KMS-11 (cell line): Measurements from ENCODE around the gene EGFL7.

Experiments used
- H2AFZ ChIP-seq: fragments of 200-600 bp; sonication (generic); 2 replicates; pipeline ENCODE4 v1.6.1; 2016; ENCODE audit warnings: antibody characterized with exemption, mixed run types, low read depth
- H3K27ac ChIP-seq: fragments of 200-600 bp; sonication (generic); 2 replicates; pipeline ENCODE4 v1.6.1; 2016; ENCODE audit warnings: mild to moderate bottlenecking, mixed run types
- H3K27me3 ChIP-seq: fragments of 200-600 bp; sonication (generic); 2 replicates; pipeline ENCODE4 v1.6.1; 2017; ENCODE audit warnings: mild to moderate bottlenecking, low read depth, mixed run types, moderate library complexity; ENCODE audit not compliant: insufficient read depth
- H3K36me3 ChIP-seq: fragments of 200-600 bp; sonication (generic); 2 replicates; pipeline ENCODE4 v1.6.1; 2017; ENCODE audit warnings: mild to moderate bottlenecking, mixed run types; ENCODE audit not compliant: insufficient read depth
- H3K4me1 ChIP-seq: fragments of 200-600 bp; sonication (generic); 2 replicates; pipeline ENCODE4 v1.6.1; 2016; ENCODE audit warnings: mild to moderate bottlenecking, low read depth, mixed run types; ENCODE audit not compliant: poor library complexity, severe bottlenecking
- H3K4me2 ChIP-seq: fragments of 200-600 bp; sonication (generic); 2 replicates; pipeline ENCODE4 v1.7.0; 2016; ENCODE audit warnings: mild to moderate bottlenecking, mixed run types
- H3K4me3 ChIP-seq: fragments of 200-600 bp; sonication (generic); IDR thresholded peaks from 2 replicates; pipeline ENCODE4 v1.6.1; 2017; ENCODE audit warnings: low read depth, low read length, mixed read lengths; ENCODE audit not compliant: insufficient read depth
- H3K79me2 ChIP-seq: fragments of 200-600 bp; sonication (generic); 2 replicates; pipeline ENCODE4 v1.6.1; 2016; ENCODE audit warnings: low read depth, mixed run types; ENCODE audit not compliant: insufficient read depth
- H3K9ac ChIP-seq: fragments of 200-600 bp; sonication (generic); 2 replicates; pipeline ENCODE4 v1.6.1; 2016; ENCODE audit warnings: mild to moderate bottlenecking, mixed run types
- H4K20me1 ChIP-seq: fragments of 200-600 bp; sonication (generic); 2 replicates; pipeline ENCODE4 v1.6.1; 2016; ENCODE audit warnings: mild to moderate bottlenecking, mixed run types; ENCODE audit not compliant: insufficient read depth
- TF ChIP-seq, protein P1 (sequence below): fragments of 200-600 bp; sonication (generic); conservative IDR thresholded peaks from 2 replicates; pipeline ENCODE4 v1.6.1; 2017; ENCODE audit warnings: low read depth, mild to moderate bottlenecking, antibody characterized with exemption, low read length, moderate library complexity, mixed read lengths

EGFL7 gene

DNA sequence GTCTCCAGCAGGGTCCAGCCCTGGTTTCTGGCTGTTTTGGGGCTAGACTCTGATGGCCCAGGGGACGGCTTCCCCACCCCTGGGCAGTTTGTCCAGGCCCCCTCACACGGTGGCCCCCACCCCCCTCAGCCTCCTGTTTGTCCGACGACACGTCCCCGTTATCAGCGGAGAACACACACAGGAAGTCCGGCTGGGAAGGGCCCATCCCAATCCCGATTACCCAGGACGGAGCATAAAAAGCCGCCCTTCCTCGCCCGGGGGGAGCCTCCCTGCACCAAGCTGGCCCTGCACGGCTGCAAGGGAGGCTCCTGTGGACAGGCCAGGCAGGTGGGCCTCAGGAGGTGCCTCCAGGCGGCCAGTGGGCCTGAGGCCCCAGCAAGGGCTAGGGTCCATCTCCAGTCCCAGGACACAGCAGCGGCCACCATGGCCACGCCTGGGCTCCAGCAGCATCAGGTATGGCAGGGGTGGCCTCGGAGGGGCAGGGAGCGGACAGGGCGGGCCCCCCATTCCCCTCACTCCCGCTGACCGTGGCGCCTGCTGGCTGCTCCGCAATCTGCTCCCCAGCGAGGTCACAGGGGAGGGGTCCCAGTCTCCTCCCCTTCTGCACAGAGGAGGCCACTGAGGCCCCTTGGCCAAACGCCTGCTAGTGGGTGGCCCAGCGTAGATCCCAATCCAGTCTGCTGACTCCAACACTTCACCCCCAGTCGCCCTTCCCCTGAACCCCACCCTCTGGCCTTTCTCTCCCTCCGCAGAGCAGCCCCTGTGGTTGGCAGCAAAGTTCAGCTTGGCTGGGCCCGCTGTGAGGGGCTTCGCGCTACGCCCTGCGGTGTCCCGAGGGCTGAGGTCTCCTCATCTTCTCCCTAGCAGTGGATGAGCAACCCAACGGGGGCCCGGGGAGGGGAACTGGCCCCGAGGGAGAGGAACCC lies at the start of gene EGFL7:
TSS of gene EGFL7 (plus strand) at position 261 of the 926 bp plus-strand sequence. CDS start 5,367 bp downstream, outside the sequence.
- H3K4me3 ChIP-seq = no peak within 1 kb of the TSS
- H3K79me2 ChIP-seq = no peaks in the 10 kb centered on the region
- H3K27ac ChIP-seq = no peak within 1 kb of the TSS
- no peaks in the 10 kb centered on the region for H3K4me1 ChIP-seq
- H2AFZ ChIP-seq = no peak within 1 kb of the TSS
- no peak within 1 kb of the TSS for H3K9ac ChIP-seq
- no peaks in the 10 kb centered on the region for H3K36me3 ChIP-seq
- H4K20me1 ChIP-seq = no peaks in the 10 kb centered on the region
- TF ChIP-seq, protein P1, sequence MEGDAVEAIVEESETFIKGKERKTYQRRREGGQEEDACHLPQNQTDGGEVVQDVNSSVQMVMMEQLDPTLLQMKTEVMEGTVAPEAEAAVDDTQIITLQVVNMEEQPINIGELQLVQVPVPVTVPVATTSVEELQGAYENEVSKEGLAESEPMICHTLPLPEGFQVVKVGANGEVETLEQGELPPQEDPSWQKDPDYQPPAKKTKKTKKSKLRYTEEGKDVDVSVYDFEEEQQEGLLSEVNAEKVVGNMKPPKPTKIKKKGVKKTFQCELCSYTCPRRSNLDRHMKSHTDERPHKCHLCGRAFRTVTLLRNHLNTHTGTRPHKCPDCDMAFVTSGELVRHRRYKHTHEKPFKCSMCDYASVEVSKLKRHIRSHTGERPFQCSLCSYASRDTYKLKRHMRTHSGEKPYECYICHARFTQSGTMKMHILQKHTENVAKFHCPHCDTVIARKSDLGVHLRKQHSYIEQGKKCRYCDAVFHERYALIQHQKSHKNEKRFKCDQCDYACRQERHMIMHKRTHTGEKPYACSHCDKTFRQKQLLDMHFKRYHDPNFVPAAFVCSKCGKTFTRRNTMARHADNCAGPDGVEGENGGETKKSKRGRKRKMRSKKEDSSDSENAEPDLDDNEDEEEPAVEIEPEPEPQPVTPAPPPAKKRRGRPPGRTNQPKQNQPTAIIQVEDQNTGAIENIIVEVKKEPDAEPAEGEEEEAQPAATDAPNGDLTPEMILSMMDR = no peak
- no peak within 1 kb of the TSS for H3K4me2 ChIP-seq
- peaks cover 90% of the 10 kb centered on the region for H3K27me3 ChIP-seq

DNA sequence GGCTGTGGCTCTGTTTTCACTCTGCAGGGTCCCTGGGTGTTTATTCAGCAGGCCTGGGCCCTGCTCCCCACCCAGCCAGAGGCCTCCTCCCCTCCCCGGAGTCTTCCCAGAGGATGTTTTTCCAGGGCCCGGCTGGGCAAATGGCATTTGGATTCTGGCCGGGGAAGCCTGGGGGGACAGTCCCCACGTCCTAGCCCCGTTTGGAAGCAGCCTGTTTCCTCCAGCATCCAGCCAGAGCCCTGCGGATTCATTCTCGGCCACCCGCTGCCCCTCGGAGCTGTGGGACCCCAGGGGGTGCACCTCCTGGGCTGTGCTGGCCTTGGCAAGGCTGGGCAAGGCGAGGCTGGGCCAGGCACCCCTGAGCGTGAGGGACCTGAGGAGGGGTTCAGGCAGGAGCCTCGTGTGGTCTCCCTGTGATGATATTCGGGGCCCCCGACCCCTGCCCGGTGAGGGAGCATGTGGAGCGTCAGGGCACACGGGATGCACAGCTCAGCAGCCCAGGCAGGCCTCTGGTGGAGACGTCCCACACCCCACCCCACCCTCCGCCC lies 48.8 kb upstream of the EGFL7 start:
- Histone ChIP-seq H3K4me3 (no peak overlapping the region), H4K20me1 (no peaks in the 10 kb centered on the region), H3K27me3 (peaks cover 94% of the 10 kb centered on the region), H3K36me3 (no peaks in the 10 kb centered on the region), H3K27ac (no peak overlapping the region), H3K79me2 (no peaks in the 10 kb centered on the region), H3K9ac (no peak overlapping the region), H3K4me1 (no peaks in the 10 kb centered on the region), H3K4me2 (no peak overlapping the region), H2AFZ (no peak overlapping the region)
- TF ChIP-seq, protein P1 = no peak

DNA sequence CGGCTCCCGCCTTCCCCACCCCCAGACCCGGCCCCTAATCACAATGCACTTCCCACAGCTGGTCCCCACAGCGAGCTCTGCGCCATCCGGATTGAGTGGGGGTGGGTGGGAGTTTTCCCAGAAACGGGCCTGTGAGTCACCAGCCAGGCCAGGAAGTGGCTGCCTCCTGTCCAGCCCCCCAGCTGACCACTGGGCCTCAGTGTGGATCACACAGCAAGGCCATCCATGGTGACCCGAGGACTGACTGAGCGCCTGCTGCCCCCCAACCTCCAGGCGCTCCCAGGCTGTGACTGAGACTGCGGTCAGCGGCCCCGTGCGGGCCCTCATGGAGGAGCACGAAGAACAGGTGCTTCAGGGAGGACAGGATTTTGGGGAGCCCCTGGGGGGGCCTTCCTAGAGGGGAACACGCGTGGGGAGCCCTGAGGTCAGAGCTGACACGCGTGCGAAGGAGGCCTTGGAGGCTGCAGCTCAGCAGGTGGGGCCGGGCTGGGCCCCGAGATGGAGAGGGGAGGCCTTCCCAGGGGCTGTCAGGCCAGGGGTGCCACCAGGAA lies 48.3 kb upstream of the EGFL7 start:
- Histone ChIP-seq H3K4me3 (no peak overlapping the region), H2AFZ (no peak overlapping the region), H3K27me3 (peaks cover 94% of the 10 kb centered on the region), H3K4me1 (no peaks in the 10 kb centered on the region), H3K36me3 (no peaks in the 10 kb centered on the region), H3K9ac (no peak overlapping the region), H3K27ac (no peak overlapping the region), H4K20me1 (no peaks in the 10 kb centered on the region), H3K79me2 (no peaks in the 10 kb centered on the region), H3K4me2 (no peak overlapping the region)
- TF ChIP-seq, protein P1 = no peak

DNA sequence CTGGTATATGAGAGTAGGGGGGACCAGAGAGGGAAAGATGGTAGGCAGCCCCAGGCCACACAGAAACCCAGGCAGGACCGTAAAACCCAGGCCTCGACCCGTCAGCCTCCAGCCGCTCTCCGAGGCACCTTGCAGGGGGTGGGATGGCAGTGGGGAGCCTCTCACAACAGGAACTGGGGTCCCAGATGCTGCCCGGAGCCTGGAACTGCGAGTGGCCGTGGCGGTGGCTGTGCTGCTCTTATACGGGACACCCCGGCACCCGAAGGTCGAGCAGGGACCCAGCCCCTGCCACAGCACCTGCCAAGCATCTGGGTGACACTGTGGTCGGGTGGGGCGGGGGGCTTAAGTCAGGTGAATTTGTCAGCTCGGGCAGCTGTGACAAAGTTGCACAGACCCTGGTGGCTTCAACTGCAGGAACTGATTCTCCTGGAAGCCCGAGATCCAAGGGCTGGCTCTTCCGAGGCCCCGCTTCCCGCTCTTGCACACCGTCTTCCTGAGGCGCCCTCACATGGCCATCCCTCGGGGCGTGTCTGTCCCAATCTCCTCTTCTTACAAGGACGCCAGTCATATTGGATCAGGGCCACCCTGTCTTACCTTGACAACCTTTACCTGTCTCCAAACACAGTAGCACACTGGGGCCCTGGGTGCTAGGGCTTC lies 47.6 kb upstream of the EGFL7 start:
- Histone ChIP-seq H3K79me2 (no peaks in the 10 kb centered on the region), H2AFZ (no peak overlapping the region), H3K4me3 (no peak overlapping the region), H3K4me1 (no peaks in the 10 kb centered on the region), H3K27ac (no peak overlapping the region), H3K9ac (no peak overlapping the region), H4K20me1 (no peaks in the 10 kb centered on the region), H3K4me2 (no peak overlapping the region), H3K36me3 (no peaks in the 10 kb centered on the region), H3K27me3 (peaks cover 94% of the 10 kb centered on the region)
- TF ChIP-seq, protein P1 = no peak
